ENCODE data around the gene IQCB1. TPM values are rescaled to one million over a fixed set of nuclear protein-coding genes. Genes with fewer than 3 reads are reported as not detected.

Gene IQCB1
- total and polyA plus RNA-seq, 9 of the 15 experiments (the other 6 are each of a cell fraction or from before 2014, with no cell fraction given) = 21.1 to 38.1 (median 27.5) TPM

DNA sequence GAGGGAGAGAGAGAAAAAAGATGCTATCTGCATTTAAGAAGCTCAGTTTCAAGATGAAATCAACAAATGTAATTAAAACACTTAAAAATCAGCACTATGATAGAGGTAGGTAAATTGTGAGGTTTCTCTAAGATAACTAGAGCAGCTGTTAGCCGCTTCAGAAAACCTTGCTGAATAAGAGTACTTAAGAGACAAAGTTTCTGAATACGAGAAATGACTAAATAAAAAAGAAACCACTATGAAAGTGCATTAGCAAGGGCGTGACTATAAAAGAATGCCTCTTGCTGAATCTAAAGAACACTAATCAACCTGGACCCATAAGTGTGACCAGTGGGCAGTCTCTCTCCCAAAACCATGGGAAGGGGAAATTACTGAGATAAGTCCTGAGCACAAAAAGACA lies 41.8 kb downstream of the IQCB1 start:
- in situ Hi-C loops (cut with MboI) (no loop called here), intact Hi-C loops (cut with micrococcal nuclease) (no loop called here)
- WGBS (ENCODE audit: insufficient coverage, low coverage, missing lambda C conversion rate) = 97% methylated on average over 3 of the region's 3 CpGs
- Histone ChIP-seq H2AFZ (ENCODE audit: low read depth, low read length) (no peak overlapping the region), H3K36me3 (ENCODE audit: control insufficient read depth, insufficient read depth, low read length) (peaks cover 57% of the 10 kb centered on the region; the same call in 1 of the 3 replicates), H3K9me1 (ENCODE audit: control insufficient read depth, insufficient read depth, low read length) (no peaks in the 10 kb centered on the region), H3K27ac (ENCODE audit: extremely low read depth, low read depth, low read length) (no peak overlapping the region), H4K20me1 (replicated peaks; ENCODE audit: control insufficient read depth, insufficient read depth, low read length) (no peaks in the 10 kb centered on the region), H3K4me2 (ENCODE audit: insufficient read depth, low read length) (no peak overlapping the region), H3K4me1 (replicated peaks in 1 of 2; ENCODE audit: control insufficient read depth in 2 of 2, insufficient read depth in 2 of 2, low read length in 2 of 2) (no peaks in the 10 kb centered on the region), H3K27me3 (ENCODE audit: control insufficient read depth in 2 of 2, insufficient read depth in 2 of 2, low read length in 2 of 2) (no peaks in the 10 kb centered on the region), H3K79me2 (ENCODE audit: control insufficient read depth, insufficient read depth, low read length) (no peaks in the 10 kb centered on the region), H3K9ac (ENCODE audit: insufficient read depth in 1 of 2, low read depth in 2 of 2, low read length in 2 of 2) (no peak overlapping the region), H3K9me3 (replicated peaks; ENCODE audit: control insufficient read depth, insufficient read depth, low read depth, low read length) (no peaks in the 10 kb centered on the region; the same call in 1 of the 2 replicates), H3K4me3 (no peak overlapping the region)
- DNase-seq (ENCODE audit: extremely low read depth in 1 of 4, low spot score in 3 of 4) = no peak
- no TSS peak for BruUV-seq (replicated peaks)
- FAIRE-seq = no peak
- ChIA-PET POLR2A (no interaction called here), CTCF (ENCODE audit: low intra/inter-chr PET ratio) (no interaction called here)
- ATAC-seq = no peak
- TF ChIP-seq, protein P1, sequence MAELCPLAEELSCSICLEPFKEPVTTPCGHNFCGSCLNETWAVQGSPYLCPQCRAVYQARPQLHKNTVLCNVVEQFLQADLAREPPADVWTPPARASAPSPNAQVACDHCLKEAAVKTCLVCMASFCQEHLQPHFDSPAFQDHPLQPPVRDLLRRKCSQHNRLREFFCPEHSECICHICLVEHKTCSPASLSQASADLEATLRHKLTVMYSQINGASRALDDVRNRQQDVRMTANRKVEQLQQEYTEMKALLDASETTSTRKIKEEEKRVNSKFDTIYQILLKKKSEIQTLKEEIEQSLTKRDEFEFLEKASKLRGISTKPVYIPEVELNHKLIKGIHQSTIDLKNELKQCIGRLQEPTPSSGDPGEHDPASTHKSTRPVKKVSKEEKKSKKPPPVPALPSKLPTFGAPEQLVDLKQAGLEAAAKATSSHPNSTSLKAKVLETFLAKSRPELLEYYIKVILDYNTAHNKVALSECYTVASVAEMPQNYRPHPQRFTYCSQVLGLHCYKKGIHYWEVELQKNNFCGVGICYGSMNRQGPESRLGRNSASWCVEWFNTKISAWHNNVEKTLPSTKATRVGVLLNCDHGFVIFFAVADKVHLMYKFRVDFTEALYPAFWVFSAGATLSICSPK (IDR thresholded peaks at IDR 0.05; ENCODE audit: borderline replicate concordance) = no peak
- TF ChIP-seq CBX1 (IDR thresholded peaks at IDR 0.05; ENCODE audit: low read depth) = no peak
- no peak for TF ChIP-seq BDP1 (IDR thresholded peaks at IDR 0.05; ENCODE audit: insufficient read depth, insufficient read length)
- no peak for TF ChIP-seq ZZZ3 (IDR thresholded peaks at IDR 0.05)
- TF ChIP-seq, protein P2, sequence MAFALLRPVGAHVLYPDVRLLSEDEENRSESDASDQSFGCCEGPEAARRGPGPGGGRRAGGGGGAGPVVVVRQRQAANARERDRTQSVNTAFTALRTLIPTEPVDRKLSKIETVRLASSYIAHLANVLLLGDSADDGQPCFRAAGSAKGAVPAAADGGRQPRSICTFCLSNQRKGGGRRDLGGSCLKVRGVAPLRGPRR (CRISPR knock-in tag; IDR thresholded peaks at IDR 0.05) = no peak
- no peak for TF ChIP-seq ZNF384 (IDR thresholded peaks at IDR 0.05; ENCODE audit: low read depth, low read length)
- no peak for TF ChIP-seq ZNF436 (CRISPR knock-in tag; IDR thresholded peaks at IDR 0.05)
- no peak for TF ChIP-seq ZFX (CRISPR knock-in tag; IDR thresholded peaks at IDR 0.05)
- no peak for TF ChIP-seq NFXL1 (CRISPR knock-in tag; IDR thresholded peaks at IDR 0.05)
- no peak for TF ChIP-seq ARNT (IDR thresholded peaks at IDR 0.05)
- no peak for TF ChIP-seq FOXK1 (CRISPR knock-in tag; IDR thresholded peaks at IDR 0.05; ENCODE audit: borderline replicate concordance)
- TF ChIP-seq FIP1L1 (IDR thresholded peaks at IDR 0.05; ENCODE audit: low read depth, low read length, poor library complexity, severe bottlenecking) = no peak
- no peak for TF ChIP-seq ZNF232 (CRISPR knock-in tag; IDR thresholded peaks at IDR 0.05)
- no peak for TF ChIP-seq ZNF3 (CRISPR knock-in tag; IDR thresholded peaks at IDR 0.05)
- TF ChIP-seq, protein P3, sequence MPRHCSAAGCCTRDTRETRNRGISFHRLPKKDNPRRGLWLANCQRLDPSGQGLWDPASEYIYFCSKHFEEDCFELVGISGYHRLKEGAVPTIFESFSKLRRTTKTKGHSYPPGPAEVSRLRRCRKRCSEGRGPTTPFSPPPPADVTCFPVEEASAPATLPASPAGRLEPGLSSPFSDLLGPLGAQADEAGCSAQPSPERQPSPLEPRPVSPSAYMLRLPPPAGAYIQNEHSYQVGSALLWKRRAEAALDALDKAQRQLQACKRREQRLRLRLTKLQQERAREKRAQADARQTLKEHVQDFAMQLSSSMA (CRISPR knock-in tag; IDR thresholded peaks at IDR 0.05) = no peak
- no peak for TF ChIP-seq ZNF445 (CRISPR knock-in tag; IDR thresholded peaks at IDR 0.05; ENCODE audit: low read depth)

Measured in K562 (cell line).